Stimulated activated naive B cell treated with anti-CD40 and anti-IgM and Interleukin-4, amounts not matched to agents 10 μg/mL and 1 μg/mL and 100 μg/mL, for 72 hours (primary cell): ENCODE data around the gene DNM3.
"Not testable (repeated sequence)": the region's sequence is repeated elsewhere in the genome, so short reads cannot be mapped to it uniquely, and the experiment has no call there.

Source experiments
- ATAC-seq, 2 donors: fragments of 150-1000 bp; cut with Tn5 transposase; replicated peaks; 2 replicates each; pipeline ENCODE4 v1.10.0; 2021; ENCODE audit warnings: moderate library complexity in 1 of 2
- DNase-seq: peaks from one replicate; pipeline ENCODE4 v3.0.0; 2021
- H3K27ac Mint-ChIP-seq: one replicate; pipeline ENCODE4 v1.8.0; 2022; ENCODE audit warnings: mild to moderate bottlenecking, mixed read lengths
- H3K27me3 Mint-ChIP-seq, 2 donors: one replicate each; pipeline ENCODE4 v1.8.0; 2022; ENCODE audit warnings: mixed read lengths in 2 of 2
- H3K36me3 Mint-ChIP-seq, 2 donors: one replicate each; pipeline ENCODE4 v1.8.0; 2022; ENCODE audit warnings: mixed read lengths in 2 of 2, mild to moderate bottlenecking in 1 of 2
- H3K4me1 Mint-ChIP-seq, 2 donors: one replicate each; pipeline ENCODE4 v1.8.0; 2022; ENCODE audit warnings: mixed read lengths in 2 of 2, mild to moderate bottlenecking in 1 of 2
- H3K4me3 Mint-ChIP-seq, 2 donors: one replicate each; pipeline ENCODE4 v1.8.0; 2022; ENCODE audit warnings: mild to moderate bottlenecking in 2 of 2, mixed read lengths in 2 of 2, moderate library complexity in 1 of 2
- H3K9me3 Mint-ChIP-seq, 2 donors: one replicate each; pipeline ENCODE4 v1.8.0; 2022; ENCODE audit warnings: mixed read lengths in 2 of 2, mild to moderate bottlenecking in 1 of 2

The DNM3 gene

GRCh38 chr1:171999756-172000155 is 158.5 kb downstream of the DNM3 start:
- no peak for ATAC-seq
- H3K27me3 Mint-ChIP-seq, result no peaks in the 10 kb centered on the region
- DNase-seq, result no peak

GRCh38 chr1:172001288-172001687 is 160.0 kb downstream of the DNM3 start:
- DNase-seq (no peak), ATAC-seq (no peak)
- no peaks in the 10 kb centered on the region for H3K27me3 Mint-ChIP-seq
- H3K4me3 Mint-ChIP-seq, result no peak overlapping the region
- H3K9me3 Mint-ChIP-seq, result no peaks in the 10 kb centered on the region
- H3K4me1 Mint-ChIP-seq, result no peaks in the 10 kb centered on the region
- H3K27ac Mint-ChIP-seq, result no peak overlapping the region
- H3K36me3 Mint-ChIP-seq, result no peaks in the 10 kb centered on the region

More at GRCh38 chr1:171999756-172000155, 158.5 kb downstream of the DNM3 start:
- no peaks in the 10 kb centered on the region for H3K4me1 Mint-ChIP-seq
- H3K4me3 Mint-ChIP-seq, result no peak overlapping the region
- no peaks in the 10 kb centered on the region for H3K9me3 Mint-ChIP-seq
- no peaks in the 10 kb centered on the region for H3K36me3 Mint-ChIP-seq
- no peak overlapping the region for H3K27ac Mint-ChIP-seq

GRCh38 chr1:172002725-172003345 is 161.5 kb downstream of the DNM3 start:
- no peaks in the 10 kb centered on the region for H3K4me1 Mint-ChIP-seq
- H3K27me3 Mint-ChIP-seq, result no peaks in the 10 kb centered on the region
- ATAC-seq (peak in 1 of 2 donors; percentile 60), DNase-seq (peak; percentile 9)
- H3K36me3 Mint-ChIP-seq, result no peaks in the 10 kb centered on the region
- no peak overlapping the region for H3K27ac Mint-ChIP-seq
- H3K4me3 Mint-ChIP-seq, result no peak overlapping the region
- H3K9me3 Mint-ChIP-seq, result no peaks in the 10 kb centered on the region

GRCh38 chr1:172003766-172004530 is 162.7 kb downstream of the DNM3 start:
- Mint-ChIP-seq H3K36me3 (no peaks in the 10 kb centered on the region), H3K4me1 (no peaks in the 10 kb centered on the region), H3K27me3 (no peaks in the 10 kb centered on the region), H3K27ac (no peak overlapping the region), H3K4me3 (no peak overlapping the region), H3K9me3 (no peaks in the 10 kb centered on the region)
- ATAC-seq (no peak), DNase-seq (no peak)

- Mint-ChIP-seq H3K36me3 (no peaks in the 10 kb centered on the region), H3K27ac (no peak overlapping the region), H3K27me3 (no peaks in the 10 kb centered on the region), H3K4me1 (no peaks in the 10 kb centered on the region), H3K9me3 (no peaks in the 10 kb centered on the region), H3K4me3 (no peak overlapping the region)
- ATAC-seq, result no peak
- DNase-seq, result no peak
Measured at GRCh38 chr1:172004671-172005070, 163.4 kb downstream of the DNM3 start.

GRCh38 chr1:172005856-172006255 is 164.6 kb downstream of the DNM3 start:
- Mint-ChIP-seq H3K9me3 (peaks cover 2 to 4% of the 10 kb centered on the region in 2 donors), H3K4me3 (no peak overlapping the region), H3K4me1 (no peaks in the 10 kb centered on the region), H3K27ac (no peak overlapping the region), H3K27me3 (no peaks in the 10 kb centered on the region), H3K36me3 (peaks cover 1 to 4% of the 10 kb centered on the region in 2 donors)
- ATAC-seq, result no peak
- DNase-seq, result no peak

GRCh38 chr1:172006660-172007059 is 165.4 kb downstream of the DNM3 start:
- no peak overlapping the region for H3K27ac Mint-ChIP-seq
- peaks cover 1 to 5% of the 10 kb centered on the region in 2 donors for H3K36me3 Mint-ChIP-seq
- ATAC-seq, result no peak
- H3K27me3 Mint-ChIP-seq, result no peaks in the 10 kb centered on the region
- DNase-seq, result no peak
- H3K4me1 Mint-ChIP-seq, result no peaks in the 10 kb centered on the region
- H3K9me3 Mint-ChIP-seq, result peaks cover 2 to 4% of the 10 kb centered on the region in 2 donors
- H3K4me3 Mint-ChIP-seq, result no peak overlapping the region

- Mint-ChIP-seq H3K27me3 (peaks cover 15 to 20% of the 10 kb centered on the region in 2 donors), H3K27ac (no peak overlapping the region), H3K4me3 (no peak overlapping the region), H3K9me3 (peaks cover 0 to 4% of the 10 kb centered on the region in 2 donors), H3K4me1 (no peaks in the 10 kb centered on the region), H3K36me3 (no peaks in the 10 kb centered on the region)
- no peak for DNase-seq
- ATAC-seq, result no peak
Measured at GRCh38 chr1:172018727-172019311, 177.5 kb downstream of the DNM3 start.

GRCh38 chr1:172019976-172020375 is 178.7 kb downstream of the DNM3 start:
- Mint-ChIP-seq H3K27me3 (peaks cover 16 to 20% of the 10 kb centered on the region in 2 donors), H3K4me1 (no peaks in the 10 kb centered on the region), H3K9me3 (peaks cover 0 to 3% of the 10 kb centered on the region in 2 donors), H3K36me3 (no peaks in the 10 kb centered on the region), H3K27ac (no peak overlapping the region), H3K4me3 (no peak overlapping the region)
- ATAC-seq, result no peak
- no peak for DNase-seq

GRCh38 chr1:172024516-172024915 is 183.2 kb downstream of the DNM3 start:
- Mint-ChIP-seq H3K27me3 (peaks cover 11 to 17% of the 10 kb centered on the region in 2 donors), H3K9me3 (peaks cover 0 to under 1% of the 10 kb centered on the region in 2 donors), H3K4me1 (no peaks in the 10 kb centered on the region), H3K27ac (no peak overlapping the region), H3K4me3 (no peak overlapping the region), H3K36me3 (peaks cover 0 to 4% of the 10 kb centered on the region in 2 donors)
- DNase-seq (no peak), ATAC-seq (no peak)

- H3K9me3 Mint-ChIP-seq, H3K4me3 Mint-ChIP-seq, DNase-seq, H3K4me1 Mint-ChIP-seq, H3K27ac Mint-ChIP-seq, ATAC-seq, H3K36me3 Mint-ChIP-seq: not testable (repeated sequence)
- peaks cover 4 to 12% of the 10 kb centered on the region in 2 donors for H3K27me3 Mint-ChIP-seq
Measured at GRCh38 chr1:172024944-172025738, 183.8 kb downstream of the DNM3 start.

- no peak for ATAC-seq
- DNase-seq, result no peak
- H3K4me1 Mint-ChIP-seq, result no peaks in the 10 kb centered on the region
- no peaks in the 10 kb centered on the region for H3K27me3 Mint-ChIP-seq
- no peak overlapping the region for H3K27ac Mint-ChIP-seq
- H3K9me3 Mint-ChIP-seq, result peaks cover 3 to 4% of the 10 kb centered on the region in 2 donors
- no peak overlapping the region for H3K4me3 Mint-ChIP-seq
- H3K36me3 Mint-ChIP-seq, result peaks cover 5 to 9% of the 10 kb centered on the region in 2 donors
Measured at GRCh38 chr1:172040466-172040865, 199.2 kb downstream of the DNM3 start.

GRCh38 chr1:172041102-172041501 is 199.8 kb downstream of the DNM3 start:
- H3K27ac Mint-ChIP-seq, result no peak overlapping the region
- no peak for DNase-seq
- H3K4me3 Mint-ChIP-seq, result no peak overlapping the region
- H3K9me3 Mint-ChIP-seq, result peaks cover 3 to 5% of the 10 kb centered on the region in 2 donors
- ATAC-seq, result no peak
- peaks cover 5 to 8% of the 10 kb centered on the region in 2 donors for H3K36me3 Mint-ChIP-seq
- H3K4me1 Mint-ChIP-seq, result no peaks in the 10 kb centered on the region
- H3K27me3 Mint-ChIP-seq, result no peaks in the 10 kb centered on the region

GRCh38 chr1:172041742-172042141 is 200.4 kb downstream of the DNM3 start:
- no peak overlapping the region for H3K4me3 Mint-ChIP-seq
- DNase-seq (no peak), ATAC-seq (no peak)
- peaks cover 5 to 8% of the 10 kb centered on the region in 2 donors for H3K36me3 Mint-ChIP-seq
- H3K4me1 Mint-ChIP-seq, result no peaks in the 10 kb centered on the region
- H3K27ac Mint-ChIP-seq, result no peak overlapping the region
- peaks cover 3 to 5% of the 10 kb centered on the region in 2 donors for H3K9me3 Mint-ChIP-seq
- H3K27me3 Mint-ChIP-seq, result no peaks in the 10 kb centered on the region
